NT2/D1 (cell line): Measurements from ENCODE around the gene GPR39.

Source experiments
- SUZ12 ChIP-seq: IDR thresholded peaks from 2 replicates; pipeline ENCODE4 v1.6.1; 2011; ENCODE audit not compliant: insufficient read length, insufficient read depth; ENCODE audit errors: extremely low read depth
- YY1 ChIP-seq: IDR thresholded peaks from 2 replicates; pipeline ENCODE4 v1.6.1; 2011; ENCODE audit not compliant: insufficient read length, insufficient read depth
- ZNF274 ChIP-seq: IDR thresholded peaks from 2 replicates; pipeline ENCODE4 v1.6.1; 2011; ENCODE audit warnings: mild to moderate bottlenecking, low read depth, low read length

GRCh38 chr2:132583666-132584360 lies 167.2 kb downstream of the GPR39 start:
- TF ChIP-seq YY1: no peak
- TF ChIP-seq SUZ12: no peak
- no peak for TF ChIP-seq ZNF274
